Measurements from ENCODE around the gene OAT.

OAT gene

DNA sequence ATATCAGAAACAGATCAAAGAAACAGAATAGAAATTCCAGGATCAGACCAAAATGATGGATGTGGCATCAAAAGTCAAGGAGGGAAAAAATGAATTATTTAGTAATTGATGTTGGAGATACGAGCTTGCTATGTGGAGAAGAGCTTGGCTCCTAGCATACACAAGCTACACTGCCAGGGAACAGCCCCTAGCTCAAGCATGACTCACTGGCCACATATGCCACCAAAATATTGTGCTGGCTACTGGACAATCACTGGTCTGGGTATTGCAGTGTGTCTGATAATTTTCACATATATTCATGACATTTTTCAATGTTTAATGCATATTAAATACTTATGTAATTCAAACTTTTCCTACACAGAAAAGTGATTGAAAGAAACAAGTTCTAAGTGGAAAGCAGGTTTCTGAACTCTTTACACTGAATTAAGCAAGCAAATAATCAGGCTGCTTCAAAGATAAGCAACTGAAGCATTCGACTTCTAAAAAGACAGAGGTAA is 59.3 kb downstream of the OAT start:
- in situ Hi-C loops (cut with MboI; ENCODE audit: low sequenced_read_pairs): no loop called here

DNA sequence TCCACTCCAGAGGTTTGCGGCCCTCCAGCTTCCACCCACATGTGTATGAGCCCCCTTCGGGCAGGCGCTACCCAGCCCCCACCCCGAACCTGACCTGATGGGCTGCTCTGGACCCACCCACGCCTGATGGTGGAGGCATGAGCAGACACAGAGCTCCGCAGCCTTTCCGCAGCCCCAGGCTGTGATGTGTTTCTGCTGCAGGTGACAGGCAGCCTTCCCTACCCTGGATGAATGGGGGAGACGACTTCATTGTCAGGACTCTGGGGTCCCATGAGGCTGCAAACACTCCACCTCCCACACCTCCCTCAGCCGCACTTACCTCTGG is 61.2 kb downstream of the OAT start:
- in situ Hi-C loops (cut with MboI; ENCODE audit: low sequenced_read_pairs): no loop called here

- in situ Hi-C loops (cut with MboI; ENCODE audit: low sequenced_read_pairs): no loop called here
Observed at GRCh38 chr10:124356701-124357560, 61.8 kb downstream of the OAT start.

DNA sequence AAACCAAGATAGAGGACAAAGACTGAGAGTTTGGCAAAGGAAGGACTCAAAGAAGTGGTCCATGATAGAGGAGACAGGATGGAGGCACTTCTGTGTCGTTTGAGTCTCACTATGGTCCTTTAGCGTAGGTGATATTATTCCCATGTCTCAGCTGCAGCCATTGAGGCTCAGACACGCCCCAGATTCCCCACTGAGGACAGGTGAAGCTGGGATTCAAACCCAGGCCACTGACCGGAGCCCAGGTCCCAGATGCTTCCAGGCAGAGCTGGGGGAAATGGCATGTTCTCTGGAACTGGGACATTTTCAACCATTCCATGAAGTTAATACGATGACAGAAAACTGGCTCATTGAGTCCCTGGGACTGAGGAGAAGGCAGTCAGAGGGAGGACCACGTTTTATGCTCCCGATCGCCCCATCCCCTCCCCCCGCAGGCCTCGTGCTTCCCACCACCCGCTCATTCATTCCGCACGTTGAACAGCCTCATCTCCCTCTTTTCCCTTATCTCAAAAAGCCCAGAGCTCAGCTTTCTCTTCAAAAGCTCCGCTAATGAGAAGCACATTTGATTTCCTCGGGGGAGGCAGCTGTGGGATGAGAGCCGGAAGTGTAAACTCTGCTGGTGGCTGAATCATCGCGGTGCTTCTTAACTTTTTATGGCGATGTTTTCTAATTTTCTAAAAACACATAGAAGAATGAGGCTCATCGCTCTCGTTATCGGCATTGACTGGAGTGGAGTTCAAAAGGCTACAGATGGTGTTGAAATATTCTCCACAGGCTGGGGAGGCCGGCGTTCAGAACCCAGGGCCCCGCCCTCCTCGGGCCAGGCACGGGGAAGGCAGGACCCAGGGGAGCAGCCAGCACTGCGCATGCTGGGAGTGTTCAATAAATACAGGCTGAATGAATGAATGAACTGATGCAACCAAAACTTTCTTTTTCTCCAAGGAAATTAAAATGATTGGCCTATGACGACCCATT is 64.0 kb downstream of the OAT start:
- in situ Hi-C loops (cut with MboI; ENCODE audit: low sequenced_read_pairs): no loop called here

GRCh38 chr10:124353896-124354295 is 64.8 kb downstream of the OAT start:
- in situ Hi-C loops (cut with MboI; ENCODE audit: low sequenced_read_pairs): no loop called here

- in situ Hi-C loops (cut with MboI; ENCODE audit: low sequenced_read_pairs): no loop called here
Observed at GRCh38 chr10:124353091-124353815, 65.5 kb downstream of the OAT start.

DNA sequence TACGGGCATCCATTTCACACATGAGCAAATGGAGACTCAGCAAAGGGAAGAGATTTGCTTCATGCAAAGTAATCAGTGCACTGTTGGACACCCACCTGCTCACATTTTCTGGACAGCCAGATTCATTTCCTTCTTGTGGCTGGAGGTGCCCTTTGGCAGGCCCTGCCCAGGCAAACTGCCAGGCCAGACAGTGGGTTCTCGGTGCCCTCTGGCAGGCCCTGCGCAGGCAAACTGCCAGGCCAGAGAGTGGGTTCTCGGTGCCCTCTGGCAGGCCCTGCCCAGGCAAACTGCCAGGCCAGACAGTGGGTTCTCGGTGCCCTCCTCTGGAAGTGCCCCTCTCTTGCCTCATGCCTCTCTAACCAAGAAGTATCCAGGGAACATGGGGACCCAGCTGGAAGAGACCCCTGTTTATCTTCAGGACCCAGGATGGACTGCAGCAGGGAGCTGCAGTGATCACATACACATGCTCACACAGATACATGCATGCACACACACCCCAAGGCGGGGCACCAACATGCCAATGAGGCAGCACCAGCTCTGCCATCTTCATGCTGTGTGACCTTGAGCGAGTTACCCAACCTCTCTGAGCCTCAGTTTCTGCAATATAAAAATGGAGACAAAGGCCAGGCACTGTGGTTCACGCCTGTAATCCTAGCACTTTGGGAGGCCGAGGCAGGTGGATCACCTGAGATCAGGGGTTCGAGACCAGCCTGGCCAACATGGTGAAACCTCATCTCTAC is 67.1 kb downstream of the OAT start:
- in situ Hi-C loops (cut with MboI; ENCODE audit: low sequenced_read_pairs): no loop called here

DNA sequence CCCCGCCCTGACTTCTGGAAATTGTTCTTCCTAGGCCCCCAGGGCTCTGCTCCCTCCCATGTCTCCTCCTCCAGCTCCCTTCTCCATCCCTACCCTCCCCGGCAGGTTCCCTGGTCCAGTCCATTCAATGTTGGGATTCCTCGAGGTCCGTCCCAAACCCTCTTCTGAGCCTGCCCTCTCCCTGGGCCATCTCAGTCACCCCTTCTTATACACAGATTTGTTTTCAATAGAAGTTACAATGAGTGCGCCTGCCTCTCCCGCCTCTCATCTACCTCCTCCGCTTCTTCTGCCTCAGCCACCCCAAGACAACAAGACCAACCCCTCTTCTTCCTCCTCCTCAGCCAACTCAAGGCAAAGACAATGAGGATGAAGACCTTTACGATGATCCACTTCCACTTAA is 67.9 kb downstream of the OAT start:
- in situ Hi-C loops (cut with MboI; ENCODE audit: low sequenced_read_pairs): no loop called here

GRCh38 chr10:124349996-124350280 is 68.8 kb downstream of the OAT start:
- in situ Hi-C loops (cut with MboI; ENCODE audit: low sequenced_read_pairs): no loop called here

DNA sequence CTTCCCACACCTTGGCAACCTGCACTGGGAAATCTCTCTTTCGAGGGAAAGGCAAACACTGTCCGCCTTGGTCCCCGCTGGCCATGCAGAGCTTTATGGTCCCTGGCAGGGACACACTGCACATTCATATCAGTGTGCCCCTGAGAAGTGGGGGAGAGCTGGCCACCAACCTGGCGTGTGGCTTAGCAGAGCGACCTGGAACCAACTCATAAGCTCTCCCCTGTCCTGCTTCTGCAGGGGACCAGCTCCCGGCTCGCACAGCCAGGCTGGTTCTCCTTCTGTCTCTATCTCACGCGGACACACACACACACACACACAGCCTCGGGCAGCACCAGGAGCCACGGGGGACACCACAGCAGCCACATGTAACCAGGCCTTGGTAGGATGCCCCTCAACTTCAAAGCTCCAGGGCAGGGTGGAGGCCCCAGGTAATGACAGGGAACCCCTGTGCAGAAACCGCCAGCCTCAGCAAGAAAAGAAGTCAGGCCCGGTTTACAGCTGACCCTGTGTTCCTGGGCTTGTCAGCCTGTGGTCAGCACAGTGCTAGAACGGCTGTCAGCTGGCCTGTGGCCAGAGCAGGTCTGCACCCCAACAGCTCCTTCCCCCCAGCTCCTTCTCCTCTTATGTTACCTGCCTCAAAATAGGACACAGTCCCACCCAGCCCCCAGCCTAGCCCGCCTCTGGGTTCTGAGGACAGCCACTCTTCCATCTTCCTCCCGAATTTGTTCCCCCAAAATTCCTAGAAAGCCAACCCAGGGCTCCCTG is 69.3 kb downstream of the OAT start:
- in situ Hi-C loops (cut with MboI; ENCODE audit: low sequenced_read_pairs): no loop called here

DNA sequence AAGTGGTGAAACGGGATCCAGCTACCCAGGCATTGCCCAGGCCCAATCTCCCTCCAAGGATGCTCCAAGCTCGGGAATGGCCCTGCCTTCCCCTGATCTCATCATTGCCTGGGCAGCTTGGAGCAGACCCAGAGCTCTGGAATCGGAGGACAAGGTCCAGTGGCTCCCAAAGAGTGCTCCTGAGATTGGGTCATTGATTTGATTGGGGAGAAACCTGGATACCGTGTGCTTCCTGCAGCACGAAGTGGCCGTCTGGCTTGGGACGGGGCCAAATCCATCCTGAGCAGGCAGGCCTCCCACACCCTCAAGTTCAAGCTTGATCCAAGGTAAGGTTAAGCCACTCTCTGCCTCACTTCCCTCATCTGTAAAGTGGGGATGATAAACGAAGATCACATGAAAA is 69.9 kb downstream of the OAT start:
- in situ Hi-C loops (cut with MboI; ENCODE audit: low sequenced_read_pairs): no loop called here

GRCh38 chr10:124347956-124348355 is 70.8 kb downstream of the OAT start:
- in situ Hi-C loops (cut with MboI; ENCODE audit: low sequenced_read_pairs): no loop called here

Data from HL-60/S4 (cell line).